Activated naive CD4-positive, alpha-beta T cell treated with anti-CD3 and anti-CD28 coated beads, Interleukin-2, amount 10 ng/mL, durations not matched to agents 7 days and 5 days (primary cell): ENCODE data around the gene PATJ.
"Not testable (repeated sequence)": the region's sequence is repeated elsewhere in the genome, so short reads cannot be mapped to it uniquely, and the experiment has no call there.

Source experiments
- CTCF ChIA-PET: fragments of 350-600 bp; sonication (Branson Sonifier 250); formaldehyde crosslinking; loops from one replicate; lab custom pipeline; 2021; ENCODE audit warnings: antibody characterized with exemption; lab: Charles Lee
- DNase-seq: peaks from one replicate; pipeline ENCODE4 v3.0.0-alpha.2; 2020
- H3K27ac Mint-ChIP-seq: one replicate; pipeline ENCODE4 v1.8.0; 2021; ENCODE audit warnings: mild to moderate bottlenecking, moderate library complexity, mixed read lengths
- H3K27me3 Mint-ChIP-seq: one replicate; pipeline ENCODE4 v1.8.0; 2021; ENCODE audit warnings: mild to moderate bottlenecking, mixed read lengths
- H3K36me3 Mint-ChIP-seq: one replicate; pipeline ENCODE4 v1.8.0; 2021; ENCODE audit warnings: mixed read lengths
- H3K4me1 Mint-ChIP-seq: one replicate; pipeline ENCODE4 v1.8.0; 2021; ENCODE audit warnings: mixed read lengths
- H3K4me3 Mint-ChIP-seq: one replicate; pipeline ENCODE4 v1.8.0; 2021; ENCODE audit warnings: mild to moderate bottlenecking, moderate library complexity, mixed read lengths
- H3K9me3 Mint-ChIP-seq: one replicate; pipeline ENCODE4 v1.8.0; 2021; ENCODE audit warnings: mixed read lengths

PATJ gene

GRCh38 chr1:62213075-62213914, 471.0 kb downstream of the PATJ start:
- H3K4me3 Mint-ChIP-seq: no peak overlapping the region
- H3K9me3 Mint-ChIP-seq: peaks cover 10% of the 10 kb centered on the region
- CTCF ChIA-PET: no interaction called here
- H3K27me3 Mint-ChIP-seq: peaks cover 3% of the 10 kb centered on the region
- no peak for DNase-seq
- H3K4me1 Mint-ChIP-seq: peaks cover 4% of the 10 kb centered on the region
- H3K27ac Mint-ChIP-seq: no peak overlapping the region
- no peaks in the 10 kb centered on the region for H3K36me3 Mint-ChIP-seq

- Mint-ChIP-seq H3K36me3 (no peaks in the 10 kb centered on the region), H3K4me3 (no peak overlapping the region), H3K9me3 (peaks cover 3% of the 10 kb centered on the region), H3K4me1 (no peaks in the 10 kb centered on the region), H3K27me3 (no peaks in the 10 kb centered on the region), H3K27ac (no peak overlapping the region)
- no peak for DNase-seq
- CTCF ChIA-PET: interaction anchor here (0.7 kb wide), 1 partner anchor 518 kb away, joined by 3 read pairs; no protein-coding TSS in a partner anchor
These were observed 476.3 kb downstream of the PATJ start for GRCh38 chr1:62218604-62219003.

- H3K27me3 Mint-ChIP-seq, H3K27ac Mint-ChIP-seq, DNase-seq, H3K9me3 Mint-ChIP-seq, H3K4me1 Mint-ChIP-seq, H3K36me3 Mint-ChIP-seq, H3K4me3 Mint-ChIP-seq, CTCF ChIA-PET: not testable (repeated sequence)
These were observed 478.2 kb downstream of the PATJ start for GRCh38 chr1:62220456-62220855.

GRCh38 chr1:62221171-62221570, 478.9 kb downstream of the PATJ start:
- H3K27ac Mint-ChIP-seq: no peak overlapping the region
- H3K9me3 Mint-ChIP-seq: peaks cover 3% of the 10 kb centered on the region
- CTCF ChIA-PET: no interaction called here
- DNase-seq: no peak
- no peaks in the 10 kb centered on the region for H3K36me3 Mint-ChIP-seq
- no peaks in the 10 kb centered on the region for H3K27me3 Mint-ChIP-seq
- no peaks in the 10 kb centered on the region for H3K4me1 Mint-ChIP-seq
- no peak overlapping the region for H3K4me3 Mint-ChIP-seq

GRCh38 chr1:62222321-62222720, 480.0 kb downstream of the PATJ start:
- H3K4me3 Mint-ChIP-seq: no peak overlapping the region
- no peak for DNase-seq
- H3K4me1 Mint-ChIP-seq: no peaks in the 10 kb centered on the region
- H3K36me3 Mint-ChIP-seq: no peaks in the 10 kb centered on the region
- H3K27me3 Mint-ChIP-seq: no peaks in the 10 kb centered on the region
- H3K9me3 Mint-ChIP-seq: peaks cover 3% of the 10 kb centered on the region
- H3K27ac Mint-ChIP-seq: no peak overlapping the region
- CTCF ChIA-PET: no interaction called here

- CTCF ChIA-PET: no interaction called here
- no peaks in the 10 kb centered on the region for H3K9me3 Mint-ChIP-seq
- no peak overlapping the region for H3K4me3 Mint-ChIP-seq
- H3K4me1 Mint-ChIP-seq: no peaks in the 10 kb centered on the region
- H3K27me3 Mint-ChIP-seq: no peaks in the 10 kb centered on the region
- H3K36me3 Mint-ChIP-seq: no peaks in the 10 kb centered on the region
- no peak for DNase-seq
- no peak overlapping the region for H3K27ac Mint-ChIP-seq
These were observed 481.9 kb downstream of the PATJ start for GRCh38 chr1:62224182-62224581.

GRCh38 chr1:62227496-62227895, 485.2 kb downstream of the PATJ start:
- H3K27me3 Mint-ChIP-seq: no peaks in the 10 kb centered on the region

More at GRCh38 chr1:62227496-62227895, 485.2 kb downstream of the PATJ start:
- no peaks in the 10 kb centered on the region for H3K36me3 Mint-ChIP-seq
- no peaks in the 10 kb centered on the region for H3K4me1 Mint-ChIP-seq
- no peak overlapping the region for H3K27ac Mint-ChIP-seq
- no peak overlapping the region for H3K4me3 Mint-ChIP-seq
- H3K9me3 Mint-ChIP-seq: no peaks in the 10 kb centered on the region
- no peak for DNase-seq
- CTCF ChIA-PET: no interaction called here
